ENCODE results near the gene SYNPO2. TPM values are rescaled to one million over a fixed set of nuclear protein-coding genes. Genes with fewer than 3 reads are reported as not detected.

The SYNPO2 gene
- total RNA-seq, 1 donor from 2014 or later: 0.26 TPM

GRCh38 chr4:119084513-119084912 is 195.9 kb downstream of the SYNPO2 start:
- H3K27me3 ChIP-seq (ENCODE audit: control insufficient read depth, insufficient read depth, low read length): no peaks in the 10 kb centered on the region
- TF ChIP-seq, protein P1, sequence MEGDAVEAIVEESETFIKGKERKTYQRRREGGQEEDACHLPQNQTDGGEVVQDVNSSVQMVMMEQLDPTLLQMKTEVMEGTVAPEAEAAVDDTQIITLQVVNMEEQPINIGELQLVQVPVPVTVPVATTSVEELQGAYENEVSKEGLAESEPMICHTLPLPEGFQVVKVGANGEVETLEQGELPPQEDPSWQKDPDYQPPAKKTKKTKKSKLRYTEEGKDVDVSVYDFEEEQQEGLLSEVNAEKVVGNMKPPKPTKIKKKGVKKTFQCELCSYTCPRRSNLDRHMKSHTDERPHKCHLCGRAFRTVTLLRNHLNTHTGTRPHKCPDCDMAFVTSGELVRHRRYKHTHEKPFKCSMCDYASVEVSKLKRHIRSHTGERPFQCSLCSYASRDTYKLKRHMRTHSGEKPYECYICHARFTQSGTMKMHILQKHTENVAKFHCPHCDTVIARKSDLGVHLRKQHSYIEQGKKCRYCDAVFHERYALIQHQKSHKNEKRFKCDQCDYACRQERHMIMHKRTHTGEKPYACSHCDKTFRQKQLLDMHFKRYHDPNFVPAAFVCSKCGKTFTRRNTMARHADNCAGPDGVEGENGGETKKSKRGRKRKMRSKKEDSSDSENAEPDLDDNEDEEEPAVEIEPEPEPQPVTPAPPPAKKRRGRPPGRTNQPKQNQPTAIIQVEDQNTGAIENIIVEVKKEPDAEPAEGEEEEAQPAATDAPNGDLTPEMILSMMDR (IDR thresholded peaks at IDR 0.05; ENCODE audit: insufficient read depth, low read length, severe bottlenecking): no peak
- H3K36me3 ChIP-seq (ENCODE audit: control insufficient read depth, insufficient read depth, low read length): no peaks in the 10 kb centered on the region
- H3K4me3 ChIP-seq (ENCODE audit: low read depth, low read length): no peak overlapping the region
- DNase-seq (ENCODE audit: low read depth) (no peak), FAIRE-seq (no peak)

GRCh38 chr4:119087121-119087520 is 198.5 kb downstream of the SYNPO2 start:
- DNase-seq (ENCODE audit: low read depth): peak; percentile 29
- H3K36me3 ChIP-seq (ENCODE audit: control insufficient read depth, insufficient read depth, low read length): no peaks in the 10 kb centered on the region
- TF ChIP-seq, protein P1 (IDR thresholded peaks at IDR 0.05; ENCODE audit: insufficient read depth, low read length, severe bottlenecking): no peak
- no peaks in the 10 kb centered on the region for H3K27me3 ChIP-seq (ENCODE audit: control insufficient read depth, insufficient read depth, low read length)
- no peak for FAIRE-seq
- H3K4me3 ChIP-seq (ENCODE audit: low read depth, low read length): no peak overlapping the region

GRCh38 chr4:119087656-119088055 is 199.0 kb downstream of the SYNPO2 start:
- no peak for FAIRE-seq
- Histone ChIP-seq H3K4me3 (ENCODE audit: low read depth, low read length) (no peak overlapping the region), H3K27me3 (ENCODE audit: control insufficient read depth, insufficient read depth, low read length) (no peaks in the 10 kb centered on the region), H3K36me3 (ENCODE audit: control insufficient read depth, insufficient read depth, low read length) (no peaks in the 10 kb centered on the region)
- TF ChIP-seq, protein P1 (IDR thresholded peaks at IDR 0.05; ENCODE audit: insufficient read depth, low read length, severe bottlenecking): no peak
- DNase-seq (ENCODE audit: low read depth): no peak

GRCh38 chr4:119093042-119093827 is 204.6 kb downstream of the SYNPO2 start:
- Histone ChIP-seq H3K27me3 (ENCODE audit: control insufficient read depth, insufficient read depth, low read length) (no peaks in the 10 kb centered on the region), H3K36me3 (ENCODE audit: control insufficient read depth, insufficient read depth, low read length) (no peaks in the 10 kb centered on the region), H3K4me3 (ENCODE audit: low read depth, low read length) (no peak overlapping the region)
- TF ChIP-seq, protein P1 (IDR thresholded peaks at IDR 0.05; ENCODE audit: insufficient read depth, low read length, severe bottlenecking): no peak
- FAIRE-seq (no peak), DNase-seq (ENCODE audit: low read depth) (peak; percentile 66)

DNA sequence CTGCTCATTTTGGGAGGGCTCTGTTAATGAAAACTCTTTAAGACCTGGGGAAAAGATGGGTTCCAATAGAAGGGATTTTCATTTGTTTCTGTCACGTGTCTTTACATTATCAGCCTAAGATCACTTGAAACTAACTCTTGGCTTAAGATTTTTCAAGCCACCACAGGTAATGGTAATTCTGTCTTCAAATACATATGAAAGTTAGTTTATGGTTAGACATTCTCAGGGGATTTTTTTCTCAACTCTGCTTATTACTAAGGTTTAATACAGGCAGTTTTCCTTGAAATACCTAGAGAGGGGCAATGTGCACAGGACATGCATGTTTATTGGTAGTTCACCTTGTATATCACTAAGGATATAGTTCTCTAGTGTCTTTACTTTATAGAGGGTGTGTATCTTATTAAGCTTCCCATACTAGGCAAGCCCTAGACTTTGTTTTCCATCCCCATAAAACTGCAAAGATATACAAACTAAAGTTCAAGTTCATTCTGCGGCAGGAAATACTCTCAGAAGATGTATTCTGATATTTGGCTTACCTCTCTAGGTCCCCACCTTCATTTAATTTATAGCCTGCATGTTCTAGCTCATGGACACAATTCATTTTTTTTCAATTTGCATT is 208.7 kb downstream of the SYNPO2 start:
- TF ChIP-seq, protein P1 (IDR thresholded peaks at IDR 0.05; ENCODE audit: insufficient read depth, low read length, severe bottlenecking): no peak
- no peak overlapping the region for H3K4me3 ChIP-seq (ENCODE audit: low read depth, low read length)
- FAIRE-seq: no peak
- H3K27me3 ChIP-seq (ENCODE audit: control insufficient read depth, insufficient read depth, low read length): no peaks in the 10 kb centered on the region
- no peaks in the 10 kb centered on the region for H3K36me3 ChIP-seq (ENCODE audit: control insufficient read depth, insufficient read depth, low read length)
- DNase-seq (ENCODE audit: low read depth): no peak
